ENCODE results near the gene ST6GALNAC5. TPM values are rescaled to one million over a fixed set of nuclear protein-coding genes. Genes with fewer than 3 reads are reported as not detected.

Gene ST6GALNAC5
- total and polyA plus RNA-seq, 2 donors (not counting 3 experiments of a cell fraction or from before 2014, with no cell fraction given) = not detected

DNA sequence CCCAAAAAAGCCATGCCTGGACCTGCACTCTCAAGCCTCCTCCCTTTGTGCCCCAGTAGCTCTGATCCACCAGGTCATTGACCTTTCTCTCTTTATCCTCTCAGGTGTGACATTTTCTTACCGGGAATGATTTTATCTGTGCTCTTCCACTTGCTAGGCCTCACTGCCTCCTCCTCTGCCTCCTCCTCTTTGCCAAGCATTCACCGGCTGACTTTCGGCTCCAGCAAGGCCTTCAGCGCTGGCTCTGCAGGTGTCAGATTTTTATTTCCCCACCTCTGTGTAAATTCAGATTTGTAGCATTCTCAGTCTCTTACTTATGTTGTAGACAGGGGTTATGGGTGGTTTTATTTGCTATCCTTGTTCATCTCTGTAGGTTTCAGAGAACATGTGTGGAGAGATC, 91.5 kb downstream of the ST6GALNAC5 start:
- no peaks in the 10 kb centered on the region for H3K4me1 ChIP-seq (ENCODE audit: control insufficient read depth, extremely low read depth, insufficient read depth, low read length)
- H3K79me2 ChIP-seq (ENCODE audit: control insufficient read depth, insufficient read depth, low read length) = no peaks in the 10 kb centered on the region
- no peaks in the 10 kb centered on the region for H3K36me3 ChIP-seq (ENCODE audit: control insufficient read depth in 2 of 2, extremely low read depth in 1 of 2, insufficient read depth in 2 of 2, low read length in 2 of 2)
- H3K27me3 ChIP-seq (ENCODE audit: control insufficient read depth in 2 of 2, insufficient read depth in 2 of 2, low read length in 2 of 2) = no peaks in the 10 kb centered on the region
- ChIA-PET CTCF (no interaction called here), POLR2A (no interaction called here)
- H4K20me1 ChIP-seq (replicated peaks; ENCODE audit: control insufficient read depth, extremely low read depth, insufficient read depth, low read length) = no peaks in the 10 kb centered on the region
- dilution Hi-C loops (cut with MboI; ENCODE audit: extremely low pct_ligation_motif_present, low sequenced_read_pairs) = no loop called here
- H2AFZ ChIP-seq (ENCODE audit: low read depth, low read length) = no peak overlapping the region
- no peak overlapping the region for H3K4me3 ChIP-seq (replicated peaks in 1 of 3; ENCODE audit: insufficient read depth in 1 of 3, low read depth in 1 of 3, low read length in 3 of 3)
- no TSS peak for BruUV-seq (replicated peaks)
- FAIRE-seq (no peak), DNase-seq (ENCODE audit: low read depth, low spot score) (no peak)
- no peaks in the 10 kb centered on the region for H3K9me1 ChIP-seq (replicated peaks; ENCODE audit: control insufficient read depth, extremely low read depth, insufficient read depth, low read length)
- intact Hi-C loops (cut with micrococcal nuclease) = no loop called here
- H3K9ac ChIP-seq (replicated peaks; ENCODE audit: extremely low read depth, insufficient read depth, low read length) = no peak overlapping the region
- TF ChIP-seq, protein P1, sequence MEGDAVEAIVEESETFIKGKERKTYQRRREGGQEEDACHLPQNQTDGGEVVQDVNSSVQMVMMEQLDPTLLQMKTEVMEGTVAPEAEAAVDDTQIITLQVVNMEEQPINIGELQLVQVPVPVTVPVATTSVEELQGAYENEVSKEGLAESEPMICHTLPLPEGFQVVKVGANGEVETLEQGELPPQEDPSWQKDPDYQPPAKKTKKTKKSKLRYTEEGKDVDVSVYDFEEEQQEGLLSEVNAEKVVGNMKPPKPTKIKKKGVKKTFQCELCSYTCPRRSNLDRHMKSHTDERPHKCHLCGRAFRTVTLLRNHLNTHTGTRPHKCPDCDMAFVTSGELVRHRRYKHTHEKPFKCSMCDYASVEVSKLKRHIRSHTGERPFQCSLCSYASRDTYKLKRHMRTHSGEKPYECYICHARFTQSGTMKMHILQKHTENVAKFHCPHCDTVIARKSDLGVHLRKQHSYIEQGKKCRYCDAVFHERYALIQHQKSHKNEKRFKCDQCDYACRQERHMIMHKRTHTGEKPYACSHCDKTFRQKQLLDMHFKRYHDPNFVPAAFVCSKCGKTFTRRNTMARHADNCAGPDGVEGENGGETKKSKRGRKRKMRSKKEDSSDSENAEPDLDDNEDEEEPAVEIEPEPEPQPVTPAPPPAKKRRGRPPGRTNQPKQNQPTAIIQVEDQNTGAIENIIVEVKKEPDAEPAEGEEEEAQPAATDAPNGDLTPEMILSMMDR (IDR thresholded peaks at IDR 0.05; ENCODE audit: extremely low read depth in 1 of 2, insufficient read depth in 1 of 2, low read depth in 1 of 2, low read length in 2 of 2) = no peak
- TF ChIP-seq MAX (IDR thresholded peaks at IDR 0.05; ENCODE audit: insufficient read depth, insufficient read length) (no peak), FOS (IDR thresholded peaks at IDR 0.05; ENCODE audit: borderline replicate concordance, insufficient read depth, low read length) (no peak), EZH2 (IDR thresholded peaks at IDR 0.05; ENCODE audit: borderline replicate concordance, low read depth, low read length, severe bottlenecking) (no peak), POLR2A (IDR thresholded peaks at IDR 0.05; ENCODE audit: low read depth, low read length) (no peak), JUN (IDR thresholded peaks at IDR 0.05; ENCODE audit: borderline replicate concordance, insufficient read depth, insufficient read length, low read depth) (no peak), MYC (IDR thresholded peaks at IDR 0.05; ENCODE audit: low read depth, low read length) (no peak), GATA2 (IDR thresholded peaks at IDR 0.05; ENCODE audit: insufficient read depth, insufficient read length, low read depth, low read length) (no peak), POLR2AphosphoS5 (IDR thresholded peaks at IDR 0.05; ENCODE audit: insufficient read depth, low read depth, low read length) (no peak)
- H3K4me2 ChIP-seq (ENCODE audit: insufficient read depth, low read length) = no peak overlapping the region
- H3K9me3 ChIP-seq (replicated peaks; ENCODE audit: control insufficient read depth, insufficient read depth, low read length) = no peaks in the 10 kb centered on the region
- no peak overlapping the region for H3K27ac ChIP-seq (ENCODE audit: insufficient read depth, low read depth, low read length)

Measured in endothelial cell of umbilical vein (primary cell).